ENCODE data around the gene HBA1. TPM values are rescaled to one million over a fixed set of nuclear protein-coding genes. Genes with fewer than 3 reads are reported as not detected.

Gene HBA1
- total and polyA plus RNA-seq, 9 of the 15 experiments (the other 6 are each of a cell fraction or from before 2014, with no cell fraction given): 128 to 2,388 (median 380) TPM

DNA sequence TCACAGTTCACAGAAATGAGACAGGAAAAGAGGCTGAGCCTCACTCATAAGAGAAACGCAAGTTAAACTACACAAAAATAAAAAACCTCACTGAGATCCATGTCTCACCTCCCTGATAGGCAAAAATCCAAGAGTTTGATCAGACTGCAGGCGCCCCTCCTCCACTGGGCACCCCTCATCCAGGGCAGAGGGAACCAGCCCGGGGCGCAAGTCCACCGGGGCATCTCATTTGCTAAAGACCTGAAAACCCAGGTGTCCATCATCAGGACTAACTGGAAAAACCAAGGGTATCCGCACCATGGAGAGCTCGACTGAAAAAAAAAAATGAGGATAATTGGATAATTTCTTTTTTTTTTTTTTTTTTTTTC lies 21.5 kb upstream of the HBA1 start (continued):
- no peak for TF ChIP-seq CUX1 (CRISPR knock-in tag; IDR thresholded peaks at IDR 0.05)
- TF ChIP-seq MCM5 (IDR thresholded peaks at IDR 0.05; ENCODE audit: low read depth): no peak
- TF ChIP-seq, protein P1, sequence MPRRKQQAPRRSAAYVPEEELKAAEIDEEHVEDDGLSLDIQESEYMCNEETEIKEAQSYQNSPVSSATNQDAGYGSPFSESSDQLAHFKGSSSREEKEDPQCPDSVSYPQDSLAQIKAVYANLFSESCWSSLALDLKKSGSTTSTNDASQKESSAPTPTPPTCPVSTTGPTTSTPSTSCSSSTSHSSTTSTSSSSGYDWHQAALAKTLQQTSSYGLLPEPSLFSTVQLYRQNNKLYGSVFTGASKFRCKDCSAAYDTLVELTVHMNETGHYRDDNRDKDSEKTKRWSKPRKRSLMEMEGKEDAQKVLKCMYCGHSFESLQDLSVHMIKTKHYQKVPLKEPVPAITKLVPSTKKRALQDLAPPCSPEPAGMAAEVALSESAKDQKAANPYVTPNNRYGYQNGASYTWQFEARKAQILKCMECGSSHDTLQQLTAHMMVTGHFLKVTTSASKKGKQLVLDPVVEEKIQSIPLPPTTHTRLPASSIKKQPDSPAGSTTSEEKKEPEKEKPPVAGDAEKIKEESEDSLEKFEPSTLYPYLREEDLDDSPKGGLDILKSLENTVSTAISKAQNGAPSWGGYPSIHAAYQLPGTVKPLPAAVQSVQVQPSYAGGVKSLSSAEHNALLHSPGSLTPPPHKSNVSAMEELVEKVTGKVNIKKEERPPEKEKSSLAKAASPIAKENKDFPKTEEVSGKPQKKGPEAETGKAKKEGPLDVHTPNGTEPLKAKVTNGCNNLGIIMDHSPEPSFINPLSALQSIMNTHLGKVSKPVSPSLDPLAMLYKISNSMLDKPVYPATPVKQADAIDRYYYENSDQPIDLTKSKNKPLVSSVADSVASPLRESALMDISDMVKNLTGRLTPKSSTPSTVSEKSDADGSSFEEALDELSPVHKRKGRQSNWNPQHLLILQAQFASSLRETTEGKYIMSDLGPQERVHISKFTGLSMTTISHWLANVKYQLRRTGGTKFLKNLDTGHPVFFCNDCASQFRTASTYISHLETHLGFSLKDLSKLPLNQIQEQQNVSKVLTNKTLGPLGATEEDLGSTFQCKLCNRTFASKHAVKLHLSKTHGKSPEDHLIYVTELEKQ (CRISPR knock-in tag; IDR thresholded peaks at IDR 0.05): no peak
- TF ChIP-seq ZNF140 (CRISPR knock-in tag; IDR thresholded peaks at IDR 0.05): no peak
- no peak for TF ChIP-seq ZNF384 (IDR thresholded peaks at IDR 0.05; ENCODE audit: low read depth, low read length)
- no peak for TF ChIP-seq ESRRA (IDR thresholded peaks at IDR 0.05; ENCODE audit: borderline replicate concordance, low read depth)
- TF ChIP-seq PURB (CRISPR knock-in tag; IDR thresholded peaks at IDR 0.05; ENCODE audit: low read depth): no peak
- no peak for TF ChIP-seq CBX8 (IDR thresholded peaks at IDR 0.05; ENCODE audit: borderline replicate concordance, extremely low read depth, low read depth, low read length, poor library complexity, severe bottlenecking)
- TF ChIP-seq NCOA2 (IDR thresholded peaks at IDR 0.05; ENCODE audit: partially characterized antibody in 2 of 2): no peak
- no peak for TF ChIP-seq ATF1 (CRISPR knock-in tag; IDR thresholded peaks at IDR 0.05)
- no peak for TF ChIP-seq ATF1 (tag; IDR thresholded peaks at IDR 0.05)
